22Rv1 (cell line): ENCODE results near the gene GMDS.

Experiments
- ZFX ChIP-seq: fragments of 450-650 bp; IDR thresholded peaks from 2 replicates; pipeline ENCODE4 v1.6.1; 2017; ENCODE audit warnings: antibody characterized with exemption, borderline replicate concordance
- TF ChIP-seq, protein P1 (sequence below): fragments of 450-650 bp; IDR thresholded peaks from 2 replicates; pipeline ENCODE4 v1.5.1; 2017; ENCODE audit warnings: mild to moderate bottlenecking

DNA sequence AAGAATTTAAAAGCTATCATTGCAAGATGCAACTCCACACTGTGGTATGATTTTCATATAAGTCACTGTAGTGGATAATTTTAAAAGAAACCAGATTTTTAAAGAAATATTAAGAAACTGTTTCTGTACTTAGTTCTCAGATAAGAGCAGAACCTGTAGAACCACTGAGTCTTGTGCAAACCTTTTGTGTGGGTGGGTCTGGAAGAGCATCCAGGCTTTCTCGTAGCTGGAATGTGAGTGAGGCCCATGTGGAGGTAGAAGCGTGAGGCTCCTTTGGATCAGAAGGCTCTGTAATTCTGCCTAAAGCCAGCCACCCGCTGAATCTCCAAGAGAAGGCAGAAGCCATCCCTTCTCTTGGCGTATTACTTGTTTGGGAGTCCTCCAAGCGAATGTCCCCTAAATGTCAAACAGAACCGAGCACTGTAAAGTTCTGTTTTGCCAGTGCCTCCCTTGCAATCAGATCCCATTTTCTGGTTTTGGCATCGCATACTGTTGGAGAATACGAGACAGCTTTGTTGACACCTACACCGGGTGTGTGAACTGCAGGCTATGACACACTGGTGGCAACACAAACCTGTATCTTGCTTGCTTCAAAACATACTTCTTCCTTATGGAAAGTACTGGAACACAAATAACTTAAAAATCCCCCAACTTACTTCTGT is 447.0 kb downstream of the GMDS start:
- TF ChIP-seq, protein P1, sequence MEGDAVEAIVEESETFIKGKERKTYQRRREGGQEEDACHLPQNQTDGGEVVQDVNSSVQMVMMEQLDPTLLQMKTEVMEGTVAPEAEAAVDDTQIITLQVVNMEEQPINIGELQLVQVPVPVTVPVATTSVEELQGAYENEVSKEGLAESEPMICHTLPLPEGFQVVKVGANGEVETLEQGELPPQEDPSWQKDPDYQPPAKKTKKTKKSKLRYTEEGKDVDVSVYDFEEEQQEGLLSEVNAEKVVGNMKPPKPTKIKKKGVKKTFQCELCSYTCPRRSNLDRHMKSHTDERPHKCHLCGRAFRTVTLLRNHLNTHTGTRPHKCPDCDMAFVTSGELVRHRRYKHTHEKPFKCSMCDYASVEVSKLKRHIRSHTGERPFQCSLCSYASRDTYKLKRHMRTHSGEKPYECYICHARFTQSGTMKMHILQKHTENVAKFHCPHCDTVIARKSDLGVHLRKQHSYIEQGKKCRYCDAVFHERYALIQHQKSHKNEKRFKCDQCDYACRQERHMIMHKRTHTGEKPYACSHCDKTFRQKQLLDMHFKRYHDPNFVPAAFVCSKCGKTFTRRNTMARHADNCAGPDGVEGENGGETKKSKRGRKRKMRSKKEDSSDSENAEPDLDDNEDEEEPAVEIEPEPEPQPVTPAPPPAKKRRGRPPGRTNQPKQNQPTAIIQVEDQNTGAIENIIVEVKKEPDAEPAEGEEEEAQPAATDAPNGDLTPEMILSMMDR = no peak
- no peak for TF ChIP-seq ZFX
